Activated naive CD4-positive, alpha-beta T cell treated with anti-CD3 and anti-CD28 coated beads, Interleukin-2, amount 10 ng/mL, durations not matched to agents 7 days and 5 days (primary cell): ENCODE measurements around the gene KNTC1.

ENCODE experiments used
- CTCF ChIA-PET: fragments of 350-600 bp; sonication (Branson Sonifier 250); formaldehyde crosslinking; loops from one replicate; lab custom pipeline; 2021; ENCODE audit warnings: antibody characterized with exemption; lab: Charles Lee
- DNase-seq: peaks from one replicate; pipeline ENCODE4 v3.0.0-alpha.2; 2020
- H3K27ac Mint-ChIP-seq: one replicate; pipeline ENCODE4 v1.8.0; 2021; ENCODE audit warnings: mild to moderate bottlenecking, moderate library complexity, mixed read lengths
- H3K27me3 Mint-ChIP-seq: one replicate; pipeline ENCODE4 v1.8.0; 2021; ENCODE audit warnings: mild to moderate bottlenecking, mixed read lengths
- H3K36me3 Mint-ChIP-seq: one replicate; pipeline ENCODE4 v1.8.0; 2021; ENCODE audit warnings: mixed read lengths
- H3K4me1 Mint-ChIP-seq: one replicate; pipeline ENCODE4 v1.8.0; 2021; ENCODE audit warnings: mixed read lengths
- H3K4me3 Mint-ChIP-seq: one replicate; pipeline ENCODE4 v1.8.0; 2021; ENCODE audit warnings: mild to moderate bottlenecking, moderate library complexity, mixed read lengths
- H3K9me3 Mint-ChIP-seq: one replicate; pipeline ENCODE4 v1.8.0; 2021; ENCODE audit warnings: mixed read lengths

The KNTC1 gene

GRCh38 chr12:122661246-122661645 lies 134.2 kb downstream of the KNTC1 start:
- CTCF ChIA-PET: no interaction called here
- H3K4me3 Mint-ChIP-seq: no peak overlapping the region
- no peak overlapping the region for H3K27ac Mint-ChIP-seq
- H3K9me3 Mint-ChIP-seq: no peaks in the 10 kb centered on the region
- DNase-seq: no peak
- H3K27me3 Mint-ChIP-seq: no peaks in the 10 kb centered on the region
- H3K4me1 Mint-ChIP-seq: no peaks in the 10 kb centered on the region
- no peaks in the 10 kb centered on the region for H3K36me3 Mint-ChIP-seq

GRCh38 chr12:122661938-122662337 lies 134.9 kb downstream of the KNTC1 start:
- H3K27ac Mint-ChIP-seq: no peak overlapping the region

GRCh38 chr12:122665349-122665748 lies 138.3 kb downstream of the KNTC1 start:
- no peak overlapping the region for H3K27ac Mint-ChIP-seq
- DNase-seq: no peak
- no peaks in the 10 kb centered on the region for H3K36me3 Mint-ChIP-seq
- no peak overlapping the region for H3K4me3 Mint-ChIP-seq
- CTCF ChIA-PET: no interaction called here
- H3K27me3 Mint-ChIP-seq: no peaks in the 10 kb centered on the region
- no peaks in the 10 kb centered on the region for H3K4me1 Mint-ChIP-seq
- H3K9me3 Mint-ChIP-seq: no peaks in the 10 kb centered on the region

More at GRCh38 chr12:122661938-122662337, 134.9 kb downstream of the KNTC1 start:
- Mint-ChIP-seq H3K36me3 (no peaks in the 10 kb centered on the region), H3K27me3 (no peaks in the 10 kb centered on the region), H3K4me1 (no peaks in the 10 kb centered on the region), H3K9me3 (no peaks in the 10 kb centered on the region), H3K4me3 (no peak overlapping the region)
- CTCF ChIA-PET: no interaction called here
- DNase-seq: no peak

DNA sequence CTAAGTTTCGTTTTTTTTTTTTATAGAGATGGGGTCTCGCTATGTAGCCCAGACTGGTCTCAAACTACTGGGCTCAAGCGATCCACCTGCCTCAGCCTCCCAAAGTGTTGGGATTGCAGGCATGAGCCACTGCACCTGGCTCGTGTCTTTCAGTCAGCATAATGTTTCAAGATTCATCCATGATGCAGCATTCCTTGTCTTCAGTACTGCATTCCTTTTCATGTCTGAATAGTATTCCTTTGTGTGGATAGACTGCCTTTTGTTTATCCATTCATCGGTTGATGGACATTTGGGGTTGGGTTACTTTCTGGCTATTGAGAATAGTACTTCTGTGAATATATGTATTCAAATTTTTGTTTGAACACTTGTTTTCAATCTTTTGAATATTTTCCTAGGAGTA lies 138.7 kb downstream of the KNTC1 start:
- Mint-ChIP-seq H3K36me3 (no peaks in the 10 kb centered on the region), H3K4me3 (no peak overlapping the region), H3K9me3 (no peaks in the 10 kb centered on the region), H3K27ac (no peak overlapping the region), H3K4me1 (no peaks in the 10 kb centered on the region), H3K27me3 (no peaks in the 10 kb centered on the region)
- DNase-seq: no peak
- CTCF ChIA-PET: no interaction called here

GRCh38 chr12:122668268-122668667 lies 141.2 kb downstream of the KNTC1 start:
- no peak overlapping the region for H3K27ac Mint-ChIP-seq
- CTCF ChIA-PET: no interaction called here
- H3K27me3 Mint-ChIP-seq: no peaks in the 10 kb centered on the region

GRCh38 chr12:122669397-122670070 lies 142.5 kb downstream of the KNTC1 start:
- Mint-ChIP-seq H3K4me3 (no peak overlapping the region), H3K9me3 (no peaks in the 10 kb centered on the region), H3K36me3 (no peaks in the 10 kb centered on the region), H3K4me1 (no peaks in the 10 kb centered on the region), H3K27ac (no peak overlapping the region), H3K27me3 (no peaks in the 10 kb centered on the region)
- DNase-seq: no peak
- CTCF ChIA-PET: no interaction called here

More at GRCh38 chr12:122668268-122668667, 141.2 kb downstream of the KNTC1 start:
- Mint-ChIP-seq H3K36me3 (no peaks in the 10 kb centered on the region), H3K4me3 (no peak overlapping the region), H3K9me3 (no peaks in the 10 kb centered on the region), H3K4me1 (no peaks in the 10 kb centered on the region)
- DNase-seq: no peak

GRCh38 chr12:122672515-122672914 lies 145.5 kb downstream of the KNTC1 start:
- no peaks in the 10 kb centered on the region for H3K27me3 Mint-ChIP-seq
- no peak overlapping the region for H3K27ac Mint-ChIP-seq
- H3K4me3 Mint-ChIP-seq: no peak overlapping the region
- H3K36me3 Mint-ChIP-seq: no peaks in the 10 kb centered on the region
- no peaks in the 10 kb centered on the region for H3K4me1 Mint-ChIP-seq
- CTCF ChIA-PET: no interaction called here
- no peak for DNase-seq
- no peaks in the 10 kb centered on the region for H3K9me3 Mint-ChIP-seq
